Peyer's patch (tissue), 4 donors: Measurements from ENCODE around the gene LYRM1. TPM values are rescaled to one million over a fixed set of nuclear protein-coding genes. Genes with fewer than 3 reads are reported as not detected.

Experiments used
- total RNA-seq, 4 donors: library from RNA; depleted of rRNA; stranded (reverse); fragments of >200 nt; gene quantifications; one replicate each; pipeline ENCODE4 v1.1.0, GENCODE V29; 2016

The LYRM1 gene
- total RNA-seq, 4 donors from 2014 or later = 8.8 to 53.6 (median 13.2) TPM

Other genes starting within 250 kb of the LYRM1 start
- gene ACSM1, start 203.1 kb upstream of the LYRM1 start, total RNA-seq = not detected
- 10 to 100 TPM; 23.1 to 68.8 (median 49.1) TPM for gene THUMPD1, start 159.0 kb upstream of the LYRM1 start, total RNA-seq
- gene ACSM3, start 136.8 kb upstream of the LYRM1 start, total RNA-seq = 10 to 100 TPM in 2 of 4 donors, 1 to 10 TPM in 2; 2.1 to 16.4 (median 11.7) TPM
- gene ERI2, start 94.3 kb upstream of the LYRM1 start, total RNA-seq = 10 to 100 TPM in 3 of 4 donors, 1 to 10 TPM in 1; 9.1 to 28.2 (median 18.4) TPM
- 1 to 10 TPM; 2.3 to 3.6 (median 2.9) TPM for gene REXO5, start 94.2 kb upstream of the LYRM1 start, total RNA-seq
- gene DCUN1D3, start 413 bp upstream of the LYRM1 start, total RNA-seq = 10 to 100 TPM in 1 of 4 donors, 1 to 10 TPM in 3; 6.5 to 12.2 (median 9.5) TPM